HG03196 (cell line): Measurements from ENCODE around the gene EXOSC2.
A peak's percentile ranks its signal among the peaks of the same experiment; 100 is the strongest.
"Not testable (repeated sequence)": the region's sequence is repeated elsewhere in the genome, so short reads cannot be mapped to it uniquely, and the experiment has no call there.

Experiments used
- ATAC-seq: cut with Tn5 transposase; IDR thresholded peaks from one replicate; pipeline ENCODE4 v1.9.1; 2021; ENCODE audit not compliant: unreplicated experiment

EXOSC2 gene

GRCh38 chr9:130667120-130667435, 26.5 kb upstream of the EXOSC2 start:
- no peak for ATAC-seq

GRCh38 chr9:130668196-130668595, 25.4 kb upstream of the EXOSC2 start:
- no peak for ATAC-seq

GRCh38 chr9:130668659-130669058, 24.9 kb upstream of the EXOSC2 start:
- ATAC-seq: no peak

- no peak for ATAC-seq
These were observed 23.6 kb upstream of the EXOSC2 start for GRCh38 chr9:130669965-130670364.

GRCh38 chr9:130670644-130671043, 22.9 kb upstream of the EXOSC2 start:
- no peak for ATAC-seq

- no peak for ATAC-seq
These were observed 21.1 kb upstream of the EXOSC2 start for GRCh38 chr9:130672466-130672865.

GRCh38 chr9:130672933-130673615, 20.5 kb upstream of the EXOSC2 start:
- ATAC-seq: no peak

- no peak for ATAC-seq
These were observed 18.2 kb upstream of the EXOSC2 start for GRCh38 chr9:130675396-130675795.

- ATAC-seq: no peak
These were observed 16.3 kb upstream of the EXOSC2 start for GRCh38 chr9:130677252-130677651.

- ATAC-seq: no peak
These were observed 12.5 kb upstream of the EXOSC2 start for GRCh38 chr9:130680836-130681768.

GRCh38 chr9:130681769-130682420, 11.7 kb upstream of the EXOSC2 start:
- no peak for ATAC-seq

- no peak for ATAC-seq
These were observed 11.0 kb upstream of the EXOSC2 start for GRCh38 chr9:130682421-130683121.

- ATAC-seq: no peak
These were observed 8.5 kb upstream of the EXOSC2 start for GRCh38 chr9:130685104-130685503.

GRCh38 chr9:130685945-130686344, 7.6 kb upstream of the EXOSC2 start:
- not testable (repeated sequence) for ATAC-seq

GRCh38 chr9:130687615-130688014, 6.0 kb upstream of the EXOSC2 start:
- ATAC-seq: no peak

- ATAC-seq: no peak
These were observed 5.5 kb upstream of the EXOSC2 start for GRCh38 chr9:130688072-130688471.

- no peak for ATAC-seq
These were observed 4.0 kb upstream of the EXOSC2 start for GRCh38 chr9:130689572-130689936.

- no peak for ATAC-seq
These were observed 3.5 kb upstream of the EXOSC2 start for GRCh38 chr9:130689937-130690700.

- no peak for ATAC-seq
These were observed 1.3 kb upstream of the EXOSC2 start for GRCh38 chr9:130692321-130692720.

- peak; percentile 9 for ATAC-seq
These were observed 517 bp upstream of the EXOSC2 start for GRCh38 chr9:130693101-130693425.

GRCh38 chr9:130694205-130694604, 625 bp downstream of the EXOSC2 start:
- no peak for ATAC-seq
